HG03432 (cell line): Measurements from ENCODE around the gene PANX3.

Source experiments
- ATAC-seq: cut with Tn5 transposase; IDR thresholded peaks from one replicate; pipeline ENCODE4 v1.9.1; 2021; ENCODE audit warnings: mild to moderate bottlenecking, moderate library complexity; ENCODE audit not compliant: unreplicated experiment

PANX3 gene

GRCh38 chr11:124612567-124613246, 1.5 kb downstream of the PANX3 start:
- ATAC-seq = no peak

- ATAC-seq = no peak
Measured at GRCh38 chr11:124618863-124619262, 7.6 kb downstream of the PANX3 start.

- peak; percentile 100 for ATAC-seq
Measured at GRCh38 chr11:124622531-124623451, 11.6 kb downstream of the PANX3 start, which contains the start of gene TBRG1. Gene TBRG1 (plus strand): TSS chr11:124622864. CDS start chr11:124623084, 220 bp downstream.

- ATAC-seq = no peak
Measured at GRCh38 chr11:124623861-124624525, 12.8 kb downstream of the PANX3 start.

GRCh38 chr11:124625504-124626168, 14.4 kb downstream of the PANX3 start:
- ATAC-seq = no peak

GRCh38 chr11:124627546-124627945, 16.3 kb downstream of the PANX3 start:
- no peak for ATAC-seq

GRCh38 chr11:124629961-124630360, 18.7 kb downstream of the PANX3 start:
- ATAC-seq = no peak

GRCh38 chr11:124633355-124633754, 22.1 kb downstream of the PANX3 start:
- no peak for ATAC-seq

- ATAC-seq = no peak
Measured at GRCh38 chr11:124635932-124636331, 24.7 kb downstream of the PANX3 start.

GRCh38 chr11:124638500-124638899, 27.3 kb downstream of the PANX3 start:
- ATAC-seq = no peak

- no peak for ATAC-seq
Measured at GRCh38 chr11:124639186-124639585, 28.0 kb downstream of the PANX3 start.

GRCh38 chr11:124640666-124641065, 29.4 kb downstream of the PANX3 start:
- no peak for ATAC-seq

GRCh38 chr11:124642628-124643027, 31.4 kb downstream of the PANX3 start:
- ATAC-seq = no peak

GRCh38 chr11:124643042-124643604, 31.9 kb downstream of the PANX3 start:
- ATAC-seq = no peak

GRCh38 chr11:124643605-124644425, 32.6 kb downstream of the PANX3 start:
- no peak for ATAC-seq

- ATAC-seq = peak; percentile 67
Measured at GRCh38 chr11:124644426-124645280, 33.4 kb downstream of the PANX3 start.

- ATAC-seq = peak; percentile 63
Measured at GRCh38 chr11:124646148-124646547, 34.9 kb downstream of the PANX3 start.

GRCh38 chr11:124648610-124649009, 37.4 kb downstream of the PANX3 start:
- ATAC-seq = no peak
